ENCODE results near the gene TMEM119.

GRCh38 chr12:108583991-108584390 lies 13.9 kb downstream of the TMEM119 start:
- TF ChIP-seq CTCF (IDR thresholded peaks at IDR 0.05): no peak
- TF ChIP-seq POLR2A (IDR thresholded peaks at IDR 0.05): no peak
- TF ChIP-seq POLR2AphosphoS5 (IDR thresholded peaks at IDR 0.05): no peak
- no peak for TF ChIP-seq EP300 (IDR thresholded peaks at IDR 0.05)
